ENCODE results near the gene MIDN.
A peak's percentile ranks its signal among the peaks of the same experiment; 100 is the strongest.

The MIDN gene

GRCh38 chr19:1233115-1233667 lies 15.2 kb upstream of the MIDN start:
- DNase-seq = no peak

- no peak for DNase-seq
These were observed 14.1 kb upstream of the MIDN start for GRCh38 chr19:1234051-1234954.

- DNase-seq = no peak
These were observed 13.4 kb upstream of the MIDN start for GRCh38 chr19:1234955-1235380.

GRCh38 chr19:1235625-1236538 lies 12.5 kb upstream of the MIDN start:
- DNase-seq = no peak

- no peak for DNase-seq
These were observed 11.8 kb upstream of the MIDN start for GRCh38 chr19:1236576-1236975.

GRCh38 chr19:1237027-1237659 lies 11.2 kb upstream of the MIDN start:
- DNase-seq = no peak

- DNase-seq = no peak
These were observed 10.5 kb upstream of the MIDN start, which contains the start of gene CBARP for GRCh38 chr19:1237754-1238368. Gene CBARP (minus strand): TSS chr19:1238005. CDS start chr19:1236100, 1,905 bp downstream.

GRCh38 chr19:1238369-1239303 lies 9.7 kb upstream of the MIDN start:
- DNase-seq = no peak

GRCh38 chr19:1239420-1239795 lies 9.0 kb upstream of the MIDN start:
- no peak for DNase-seq

- peak; percentile 85 for DNase-seq
These were observed 8.3 kb upstream of the MIDN start for GRCh38 chr19:1239796-1240737.

- no peak for DNase-seq
These were observed 7.5 kb upstream of the MIDN start for GRCh38 chr19:1240925-1241324.

GRCh38 chr19:1241417-1242095 lies 6.8 kb upstream of the MIDN start, which contains the start of gene ATP5F1D:
Gene ATP5F1D (plus strand): TSS chr19:1241751. CDS start chr19:1241851, 100 bp downstream.
- peak; percentile 96 for DNase-seq

- peak; percentile 80 for DNase-seq
These were observed 4.4 kb upstream of the MIDN start for GRCh38 chr19:1243768-1244692.

GRCh38 chr19:1244693-1245451 lies 3.5 kb upstream of the MIDN start:
- DNase-seq = no peak

GRCh38 chr19:1245494-1246264 lies 2.7 kb upstream of the MIDN start:
- DNase-seq = no peak
